ENCODE data around the gene ADO. TPM values are rescaled to one million over a fixed set of nuclear protein-coding genes. Genes with fewer than 3 reads are reported as not detected.

ADO gene
- total RNA-seq, 1 donor from 2014 or later: 15.6 TPM

DNA sequence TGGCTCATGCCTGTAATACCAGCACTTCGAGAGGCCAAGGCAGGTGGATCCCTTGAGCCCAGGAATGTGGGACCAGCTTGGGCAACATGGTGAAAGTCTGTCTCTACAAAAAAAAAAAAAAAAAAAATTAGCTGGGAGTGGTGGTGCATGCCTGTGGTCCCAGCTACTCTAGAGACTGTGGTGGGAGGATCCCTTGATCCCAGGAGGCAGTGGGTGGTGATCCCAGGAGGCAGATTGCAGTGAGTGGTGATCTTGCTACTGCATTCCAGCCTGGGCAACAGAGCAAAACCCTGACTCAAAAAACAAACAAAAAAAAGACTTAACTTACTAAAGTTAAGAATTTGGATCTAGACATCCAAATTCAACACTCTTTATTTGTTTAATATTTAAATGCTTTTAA is 10.2 kb upstream of the ADO start:
- no peak for DNase-seq

DNA sequence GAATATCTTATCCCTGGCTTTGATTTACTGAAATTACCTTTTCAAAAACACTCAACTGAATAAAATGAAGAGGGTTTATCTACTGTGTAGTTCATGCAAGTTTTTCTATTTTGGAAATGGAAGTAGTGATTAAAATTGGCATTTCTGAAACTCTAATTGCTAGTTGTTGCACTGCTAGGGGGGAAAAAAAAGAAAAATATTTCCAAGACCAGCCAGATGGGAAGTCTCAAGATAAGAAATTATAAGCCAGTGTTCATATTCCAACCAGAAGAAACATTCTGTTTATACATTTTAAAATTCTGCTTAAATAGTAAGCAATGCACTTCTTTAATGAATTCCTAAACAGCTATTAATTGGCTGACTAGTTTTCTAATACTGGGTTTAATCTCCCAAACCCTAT is 9.4 kb upstream of the ADO start:
- no peak for DNase-seq

DNA sequence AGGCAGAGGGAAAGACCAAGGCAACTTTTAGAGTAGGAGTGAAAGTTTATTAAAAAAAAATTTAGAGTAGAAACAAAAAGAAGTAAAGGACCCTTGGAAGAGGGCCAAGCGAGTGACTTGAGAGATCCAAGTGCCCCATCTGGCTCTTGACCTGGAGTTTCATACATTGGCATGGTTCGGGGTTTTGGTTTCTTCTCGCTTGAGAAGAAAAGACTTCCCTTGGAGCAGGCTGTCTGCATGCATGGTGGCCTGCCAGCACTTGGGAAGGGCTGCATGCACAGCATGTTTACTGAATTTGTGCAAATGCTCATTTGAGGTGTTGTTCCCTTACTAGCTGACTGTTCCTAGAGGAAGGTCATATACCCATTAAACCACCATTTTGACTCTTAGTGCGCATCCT is 8.8 kb upstream of the ADO start:
- no peak for DNase-seq

DNA sequence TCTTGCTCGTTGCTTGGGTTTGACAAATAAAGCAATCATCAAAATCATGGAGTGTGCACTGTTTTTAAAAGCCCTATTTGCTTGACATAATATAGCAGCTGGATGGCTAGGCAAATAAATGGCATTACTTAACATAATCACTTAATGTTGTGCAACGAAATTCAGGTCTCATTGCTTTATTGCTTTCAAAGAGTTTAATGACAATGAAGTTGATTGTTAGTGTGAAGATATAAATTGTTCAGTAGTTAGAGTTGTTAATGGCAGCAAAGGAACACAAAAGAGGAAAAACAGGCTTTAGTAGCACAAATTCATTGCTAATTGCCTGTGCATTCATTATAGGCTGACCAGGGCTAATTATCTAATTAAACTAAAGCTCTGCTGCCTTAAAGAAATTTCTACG is 7.6 kb upstream of the ADO start:
- no peak for DNase-seq

DNA sequence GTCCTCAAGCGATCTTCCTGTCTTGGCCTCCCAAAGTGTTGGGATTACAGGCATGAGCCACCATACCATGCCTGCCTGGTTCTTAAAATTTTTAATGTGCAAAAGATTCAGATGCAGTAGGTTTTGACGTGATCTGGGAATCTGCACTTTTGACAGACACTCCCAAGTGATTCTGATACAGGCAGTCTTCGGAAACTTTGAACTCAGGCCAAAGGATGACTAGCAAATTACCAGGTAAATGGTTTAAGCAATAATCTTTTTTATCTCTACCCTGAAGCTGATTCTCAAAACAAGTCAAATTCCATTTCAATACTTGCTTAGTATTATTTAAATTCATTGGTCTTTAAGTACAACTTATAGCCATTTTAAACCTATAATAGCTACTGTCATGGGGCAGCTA is 2.6 kb upstream of the ADO start:
- DNase-seq: no peak

DNA sequence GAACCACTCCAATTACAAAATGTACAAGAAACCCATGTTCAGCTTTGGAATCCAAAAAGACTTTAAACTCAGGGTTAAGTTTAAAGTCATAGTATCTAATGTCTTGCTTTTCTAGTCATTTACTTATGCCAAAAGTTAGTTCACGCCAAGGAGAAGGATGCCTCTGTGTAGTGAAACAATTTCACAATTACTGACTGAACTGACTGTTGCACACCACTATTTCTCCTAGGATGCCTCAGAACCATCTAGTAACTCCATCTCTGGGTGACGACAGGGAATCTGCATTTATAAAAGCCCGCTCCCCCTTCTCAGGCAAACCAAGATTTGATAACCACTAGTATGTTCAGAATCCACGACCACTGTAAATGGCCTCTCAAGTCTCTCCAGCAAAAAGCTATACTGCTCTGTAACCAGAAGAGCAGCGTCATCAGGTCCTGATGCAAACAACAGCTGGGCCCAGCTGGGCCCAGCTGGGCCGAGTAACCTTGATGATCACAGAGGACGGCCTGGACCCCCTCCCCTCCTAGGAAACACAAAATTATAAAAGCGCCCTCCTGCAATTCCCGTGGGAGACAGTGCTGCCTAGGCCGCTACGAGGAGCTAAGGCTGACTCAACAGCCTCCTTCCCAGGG is 680 bp upstream of the ADO start:
- peak; percentile 61 for DNase-seq

DNA sequence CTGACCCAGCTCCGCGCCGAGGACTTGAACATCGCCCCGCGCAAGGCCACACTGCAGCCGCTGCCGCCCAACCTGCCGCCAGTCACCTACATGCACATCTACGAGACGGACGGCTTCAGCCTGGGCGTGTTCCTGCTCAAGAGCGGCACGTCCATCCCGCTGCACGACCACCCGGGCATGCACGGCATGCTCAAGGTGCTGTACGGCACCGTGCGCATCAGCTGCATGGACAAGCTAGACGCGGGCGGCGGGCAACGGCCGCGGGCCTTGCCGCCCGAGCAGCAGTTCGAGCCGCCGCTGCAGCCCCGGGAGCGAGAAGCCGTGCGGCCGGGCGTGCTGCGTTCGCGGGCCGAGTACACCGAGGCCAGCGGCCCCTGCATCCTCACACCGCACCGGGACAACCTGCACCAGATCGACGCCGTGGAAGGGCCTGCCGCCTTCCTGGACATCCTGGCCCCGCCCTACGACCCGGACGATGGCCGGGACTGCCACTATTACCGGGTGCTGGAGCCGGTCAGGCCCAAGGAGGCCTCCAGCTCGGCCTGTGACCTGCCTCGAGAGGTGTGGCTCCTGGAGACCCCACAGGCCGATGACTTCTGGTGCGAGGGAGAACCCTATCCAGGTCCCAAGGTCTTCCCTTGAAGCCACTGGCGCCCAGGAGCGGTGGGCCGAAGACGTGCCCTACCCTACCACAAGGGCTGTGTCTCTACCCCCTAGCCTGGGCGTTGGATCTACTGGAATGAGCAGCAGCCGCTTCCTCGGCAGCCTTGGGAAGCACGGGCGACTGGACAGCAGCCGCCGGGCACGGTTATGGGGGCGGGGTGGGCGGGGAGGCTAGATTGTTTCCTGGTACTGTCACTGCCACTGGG is 945 bp downstream of the ADO start:
- DNase-seq: no peak

DNA sequence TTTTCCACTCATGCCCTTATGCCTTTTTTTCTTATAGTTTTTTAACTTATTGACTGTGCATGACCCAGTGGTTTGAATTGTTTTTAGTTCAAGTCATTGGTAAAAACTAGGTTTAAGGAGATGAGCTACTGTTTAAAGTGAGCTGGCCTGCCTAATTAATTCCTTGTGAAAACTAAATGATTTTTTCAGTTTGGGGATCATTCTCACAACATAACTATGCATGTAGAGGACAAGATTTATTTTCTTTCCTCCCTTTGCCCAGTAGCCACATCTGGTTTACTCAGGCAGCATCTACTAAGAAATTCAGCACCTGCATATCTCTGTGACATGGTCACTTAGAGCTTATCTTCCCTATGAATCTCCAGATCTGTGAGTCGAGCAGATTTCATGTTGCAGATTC is 1.7 kb downstream of the ADO start:
- no peak for DNase-seq

DNA sequence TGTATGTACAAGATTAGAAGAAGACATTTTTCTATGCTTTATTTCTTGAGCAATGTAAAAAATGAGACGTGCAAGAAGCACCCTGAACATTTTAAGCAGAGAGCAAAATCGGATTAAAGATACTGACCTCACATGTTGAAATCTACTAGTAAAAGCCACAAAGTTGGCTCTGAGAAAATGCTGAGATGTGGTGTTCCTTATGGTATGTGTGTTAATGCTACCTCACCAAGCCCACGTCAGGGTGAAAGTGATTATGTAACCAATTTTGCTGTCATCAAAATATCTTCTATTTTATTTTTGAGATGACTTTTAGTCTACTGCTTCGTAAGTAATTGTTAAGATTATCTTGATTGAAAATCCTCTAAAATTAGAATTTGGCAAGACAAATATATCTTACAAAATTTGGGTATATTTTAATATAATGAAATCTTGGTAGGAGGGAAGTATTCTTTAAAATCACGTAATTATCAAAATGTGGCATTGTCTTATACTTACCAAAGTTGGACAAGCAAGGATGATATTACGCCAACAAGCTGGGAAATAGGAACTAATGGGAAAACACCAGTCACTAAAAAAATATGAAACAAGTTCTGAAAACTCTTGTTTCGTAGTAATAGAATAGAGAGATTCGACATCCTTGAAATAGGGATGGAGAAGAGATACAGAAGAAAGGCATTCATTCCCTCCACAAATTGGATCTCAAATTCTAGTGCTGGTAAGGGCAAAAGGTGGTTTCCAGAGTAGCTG is 5.8 kb downstream of the ADO start:
- no peak for DNase-seq

DNA sequence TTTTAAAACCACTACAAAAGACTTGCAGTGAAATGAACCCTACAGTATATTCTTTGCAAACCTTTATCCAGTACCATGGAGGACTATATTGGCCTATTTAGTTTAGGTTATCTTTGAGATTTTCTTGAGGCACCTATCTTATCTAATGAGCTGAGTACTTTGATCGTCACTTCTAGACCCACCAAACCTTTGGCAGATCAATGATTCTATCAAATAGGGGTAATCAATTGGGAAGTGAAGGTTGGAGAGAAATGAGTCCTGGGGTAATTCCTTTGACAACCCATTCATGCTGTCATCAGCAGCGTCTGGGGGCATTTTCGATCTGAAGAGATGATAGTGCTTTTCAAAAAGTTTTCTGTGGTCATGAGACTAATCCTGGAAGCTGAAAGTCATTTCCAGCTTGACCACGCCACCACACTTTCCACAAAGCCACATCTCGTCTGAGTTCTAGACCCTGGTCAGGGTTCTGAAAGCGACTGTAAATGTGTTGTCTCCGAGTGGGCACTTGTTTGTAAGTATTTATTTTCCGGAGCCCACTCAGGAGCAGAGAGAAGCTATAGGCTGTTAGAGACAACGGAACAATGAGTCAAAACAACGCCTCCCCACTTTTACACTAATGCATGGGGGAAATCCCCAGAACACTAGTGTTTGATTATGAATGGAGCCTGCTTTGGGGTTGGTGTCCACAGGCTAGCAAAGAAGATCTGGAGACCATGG is 6.8 kb downstream of the ADO start:
- DNase-seq: no peak

DNA sequence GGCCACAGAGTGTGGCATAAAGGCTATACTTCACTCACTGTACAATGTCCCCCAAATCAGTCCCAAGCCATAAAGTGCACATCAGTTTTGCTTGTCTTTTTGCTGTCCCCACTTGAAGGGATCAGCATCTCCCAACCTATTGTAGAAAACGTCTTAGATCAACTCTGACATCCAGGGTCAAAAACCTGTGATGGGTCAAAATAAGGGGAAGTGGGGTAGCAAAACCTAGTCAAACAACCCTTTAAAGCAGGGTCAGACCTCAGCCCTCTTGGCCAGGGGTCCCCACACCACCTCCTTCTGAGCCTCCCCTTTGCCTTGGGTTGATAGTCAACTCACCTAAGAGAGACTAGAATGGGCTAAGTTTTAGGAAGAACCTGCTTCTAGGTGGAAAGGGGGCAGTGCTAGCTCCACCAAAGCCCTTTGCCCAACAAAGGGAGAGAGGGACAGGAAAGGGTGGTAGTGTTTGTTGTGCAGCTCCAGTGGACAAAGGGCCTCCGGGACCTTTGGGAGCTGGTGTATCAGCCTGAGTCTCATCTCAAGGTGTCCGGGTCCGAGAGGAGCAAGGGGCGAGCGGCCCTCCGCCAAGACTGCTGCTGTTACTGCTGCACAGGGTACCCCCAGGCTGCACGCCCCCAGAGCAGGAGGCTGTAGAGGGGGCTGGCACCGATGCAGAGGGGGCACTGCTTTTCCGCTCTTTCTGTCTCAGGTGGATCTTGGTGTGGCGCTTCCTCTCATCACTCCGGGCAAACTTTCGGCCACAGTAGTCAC is 8.3 kb downstream of the ADO start:
- no peak for DNase-seq

DNA sequence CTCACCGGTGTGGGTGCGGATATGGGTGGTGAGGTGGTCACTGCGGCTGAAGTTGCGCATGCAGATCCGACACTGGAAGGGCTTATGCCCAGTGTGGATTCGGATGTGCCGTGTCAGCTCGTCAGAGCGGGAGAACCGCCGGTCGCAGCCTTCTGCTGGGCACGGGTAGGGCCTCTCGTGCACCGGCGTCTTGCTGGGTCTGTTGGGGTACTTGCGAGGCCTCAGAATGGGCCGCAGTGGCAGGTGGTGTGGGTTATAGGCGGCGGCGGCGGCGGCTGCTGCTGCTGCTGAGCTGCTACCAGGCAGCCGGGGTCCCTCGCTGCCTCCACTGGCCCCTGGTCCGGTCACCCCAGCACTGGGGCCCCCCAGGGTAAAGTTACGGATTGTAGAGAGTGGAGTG is 8.9 kb downstream of the ADO start:
- DNase-seq: no peak

DNA sequence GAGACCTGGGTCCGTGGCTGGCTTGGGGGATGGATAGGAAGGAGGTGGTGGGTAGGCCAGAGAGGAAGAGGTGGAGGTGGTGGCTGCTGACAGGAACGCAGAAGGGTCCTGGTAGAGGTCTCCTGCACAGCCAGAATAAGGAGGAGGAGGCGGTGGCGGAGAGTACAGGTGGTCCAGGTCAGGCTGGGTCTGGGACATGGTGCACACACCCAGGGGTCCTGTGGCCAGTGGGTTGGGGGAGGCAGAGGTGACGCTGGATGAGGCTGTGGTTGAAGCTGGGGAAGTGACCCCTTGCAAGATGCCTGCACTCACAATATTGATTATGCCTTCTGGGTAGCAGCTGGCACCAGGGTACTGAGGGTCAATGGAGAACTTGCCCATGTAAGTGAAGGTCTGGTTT is 9.5 kb downstream of the ADO start:
- no peak for DNase-seq

DNA sequence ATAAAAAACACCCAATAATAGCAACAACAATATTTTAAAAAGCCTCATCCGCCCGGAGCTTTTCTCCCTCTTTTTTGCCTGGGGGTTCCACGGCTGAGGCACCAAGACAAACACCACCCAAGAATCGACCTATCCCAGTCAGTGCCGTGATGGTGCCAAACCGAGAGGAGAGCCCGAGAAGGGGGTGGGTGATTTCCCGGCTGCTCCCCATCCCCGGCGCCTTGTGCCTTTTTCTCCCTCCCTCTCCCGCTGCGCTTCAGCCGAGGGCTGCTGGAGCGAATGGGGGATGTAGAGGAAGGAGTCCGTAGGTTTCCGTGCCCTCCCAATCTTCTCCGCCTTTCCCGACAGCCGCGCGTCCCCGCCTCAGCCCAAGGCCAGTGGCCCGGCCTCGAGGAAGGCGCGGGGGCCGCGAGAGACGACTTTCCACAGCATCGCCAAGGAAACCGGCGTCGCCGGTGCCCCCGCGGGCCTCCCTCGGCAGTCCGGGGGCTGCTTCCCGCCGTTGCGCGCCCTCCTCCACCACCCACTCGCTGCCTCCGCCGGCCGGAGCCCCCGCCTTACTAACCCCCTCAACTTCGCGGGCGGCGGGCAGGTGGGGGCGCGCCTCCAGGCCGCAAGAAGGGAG is 10.3 kb downstream of the ADO start:
- no peak for DNase-seq

DNA sequence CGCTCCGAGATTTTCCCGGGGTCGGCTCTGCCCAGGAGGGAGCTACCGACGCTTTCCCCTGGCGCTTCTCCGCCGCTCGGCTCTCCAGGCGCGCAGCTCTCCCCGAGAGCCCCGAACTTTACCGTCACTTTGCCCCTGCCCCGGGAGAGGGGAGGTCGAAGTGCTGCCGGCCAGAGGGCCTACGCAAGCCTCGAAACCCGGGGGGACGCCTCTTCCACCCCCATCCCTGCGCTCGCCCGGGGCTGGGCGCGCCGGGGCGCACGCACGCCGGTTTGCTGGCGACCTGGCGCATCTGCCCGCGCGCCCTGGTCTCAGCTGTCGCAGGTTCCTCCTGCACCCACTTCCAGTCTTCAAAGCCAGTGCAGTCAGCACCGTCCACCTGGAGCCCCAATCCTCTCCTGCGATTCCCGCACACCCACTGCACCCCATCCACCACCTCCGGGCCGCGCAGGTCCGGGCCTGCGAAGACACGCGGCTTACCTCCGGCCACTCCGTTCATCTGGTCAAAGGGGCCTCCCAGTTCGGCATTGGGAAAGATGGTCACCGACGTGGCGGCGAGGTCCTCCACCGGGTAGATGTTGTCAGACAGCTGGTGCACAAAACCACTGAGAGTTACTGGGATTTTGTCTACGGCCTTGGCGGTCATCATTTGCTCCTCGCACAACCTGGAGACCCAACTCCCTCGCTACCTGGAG is 11.0 kb downstream of the ADO start:
- no peak for DNase-seq

DNA sequence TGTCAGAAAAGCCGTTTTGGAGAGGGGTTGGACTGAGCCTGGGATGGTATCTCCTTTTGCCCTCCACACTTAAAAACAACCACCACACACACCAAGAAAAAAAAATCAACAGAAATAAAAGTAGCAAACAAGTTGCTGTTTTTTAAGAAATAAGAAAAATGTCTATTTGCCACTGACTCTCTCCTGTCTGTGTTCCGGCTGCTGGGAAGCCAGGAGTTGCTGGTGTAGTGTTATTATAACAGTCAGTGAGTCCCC is 11.5 kb downstream of the ADO start:
- no peak for DNase-seq

DNA sequence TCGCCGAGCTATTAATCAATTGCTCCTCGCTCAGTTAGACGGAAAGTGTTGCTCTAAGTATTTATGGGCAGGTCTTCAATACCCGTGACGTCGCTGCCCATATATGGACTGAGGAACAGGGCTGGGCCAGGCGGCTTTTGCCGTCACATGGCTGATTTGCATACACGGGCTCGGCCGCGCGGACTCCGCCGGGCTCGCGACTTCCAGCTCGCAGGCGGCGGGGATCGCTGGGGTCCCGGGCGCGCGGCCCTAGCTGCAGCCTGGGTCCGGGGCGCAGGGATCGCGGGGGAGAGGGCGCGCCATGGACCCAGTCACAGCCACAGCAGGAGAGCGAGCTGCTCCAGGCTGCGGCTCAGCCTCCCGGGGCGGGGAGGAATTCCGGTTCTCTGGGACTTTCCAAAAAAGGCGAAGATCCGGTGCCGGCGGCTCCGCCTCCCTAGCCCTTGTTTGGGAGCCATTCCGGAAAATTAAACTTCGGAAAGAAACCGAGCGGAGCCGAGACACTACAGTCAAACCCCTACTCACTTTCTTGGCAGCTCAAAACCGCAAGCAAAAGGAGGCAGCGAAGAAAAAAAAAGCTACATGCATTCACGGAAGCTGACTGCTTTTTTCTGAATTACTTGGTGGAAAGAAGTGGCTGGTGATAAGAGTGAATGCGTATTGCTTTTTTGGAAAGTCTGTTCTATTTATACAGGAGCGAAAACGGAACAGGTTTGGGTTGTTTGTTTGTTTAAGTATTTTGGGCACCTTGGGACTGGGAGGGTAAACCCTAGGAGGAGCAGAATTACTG is 12.0 kb downstream of the ADO start, which contains the start of gene EGR2:
TSS of gene EGR2 (minus strand) at position 36 of the 790 bp plus-strand sequence. CDS start 337 bp downstream, outside the sequence.
- peak; percentile 94 for DNase-seq

DNA sequence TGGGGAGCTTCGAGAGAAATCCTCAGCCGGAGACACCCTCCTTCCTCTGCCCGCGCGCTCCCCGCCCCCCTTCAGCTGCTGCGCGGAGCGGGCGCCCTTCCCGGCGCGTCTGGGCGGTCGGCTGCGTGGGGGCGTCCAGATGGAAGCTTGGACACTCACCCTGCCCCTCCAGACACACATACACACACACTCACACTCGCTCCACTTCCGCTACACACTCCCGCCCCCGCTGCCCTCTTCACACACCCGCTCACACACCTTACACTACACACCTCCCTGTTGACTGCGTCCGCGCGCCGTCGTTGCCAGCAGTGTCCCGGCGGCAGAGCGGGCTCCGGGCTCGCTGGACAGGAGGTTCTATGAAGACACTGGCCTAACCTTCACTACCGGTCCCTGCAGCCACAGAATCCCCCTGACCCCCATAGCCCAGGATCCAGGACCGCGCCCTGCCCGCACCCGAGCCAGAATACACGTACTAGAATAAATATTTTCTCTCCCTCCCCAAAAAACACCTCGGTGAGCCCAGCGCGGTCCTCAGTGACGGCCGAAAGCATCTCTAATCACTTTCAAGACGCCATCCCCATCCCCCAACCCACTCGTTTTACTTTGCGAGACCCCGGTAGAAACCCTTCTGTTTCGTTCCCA is 12.7 kb downstream of the ADO start:
- peak; percentile 62 for DNase-seq

DNA sequence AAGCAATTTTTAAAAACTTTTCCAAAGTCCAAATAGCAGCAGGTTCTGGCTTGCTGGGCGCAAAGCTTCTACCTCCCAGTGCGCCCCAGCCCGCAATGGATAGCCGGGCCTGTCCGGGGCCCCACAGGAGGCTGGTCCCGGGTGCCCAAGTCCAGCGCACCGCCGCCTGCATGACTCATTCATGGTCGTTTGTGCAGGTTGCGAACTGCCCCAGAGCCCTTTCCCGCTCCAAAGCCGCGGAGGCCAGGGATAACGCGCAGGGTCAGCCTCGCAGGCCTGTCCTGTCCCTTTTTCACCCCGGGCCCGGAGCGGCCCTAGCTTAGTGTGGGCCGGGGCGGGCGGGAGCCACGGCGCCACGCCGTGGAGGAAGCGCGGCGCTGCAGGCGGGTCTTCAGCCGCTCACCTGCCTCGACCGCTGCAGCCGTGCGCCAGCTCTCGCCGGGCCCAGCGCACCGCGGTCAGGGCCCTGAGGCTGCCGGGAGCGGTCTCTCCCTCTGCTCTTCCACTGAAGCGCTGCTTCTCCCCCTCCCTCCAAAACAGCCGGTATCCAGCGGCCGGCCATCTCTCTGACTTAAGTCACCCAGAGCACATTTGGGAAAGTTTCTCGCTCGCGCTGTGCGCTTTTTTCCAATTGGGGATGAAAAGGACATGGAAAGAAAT is 13.4 kb downstream of the ADO start:
- DNase-seq: no peak

Measured in skin of body (tissue), 2 donors.